Astrocyte (in vitro differentiated cells and primary cell): ENCODE data around the gene CCDC28B. TPM values are rescaled to one million over a fixed set of nuclear protein-coding genes. Genes with fewer than 3 reads are reported as not detected.
"Not testable (repeated sequence)": the region's sequence is repeated elsewhere in the genome, so short reads cannot be mapped to it uniquely, and the experiment has no call there.

Experiments
- DNase-seq: peaks from one replicate; pipeline ENCODE4 v3.0.0-alpha.2; 2010; ENCODE audit warnings: low read depth
- FAIRE-seq: peaks from 2 replicates; lab custom pipeline; 2011; peaks lifted over from hg19 to GRCh38; lab: Jason Lieb, UNC
- H2AFZ ChIP-seq: 2 replicates; pipeline ENCODE4 v1.6.0; 2012; ENCODE audit warnings: low read depth, low read length, inconsistent platforms
- H3K27ac ChIP-seq: 2 replicates; pipeline ENCODE4 v1.5.1; 2011; ENCODE audit warnings: low read depth, low read length, inconsistent platforms
- H3K27me3 ChIP-seq: 2 replicates; pipeline ENCODE4 v1.6.0; 2011; ENCODE audit warnings: low read length, inconsistent platforms; ENCODE audit not compliant: insufficient read depth
- H3K36me3 ChIP-seq: 2 replicates; pipeline ENCODE4 v1.5.1; 2011; ENCODE audit warnings: low read length, inconsistent platforms; ENCODE audit not compliant: insufficient read depth
- H3K4me1 ChIP-seq: 2 replicates; pipeline ENCODE4 v1.5.1; 2011; ENCODE audit warnings: low read length, inconsistent platforms; ENCODE audit not compliant: insufficient read depth
- H3K4me2 ChIP-seq: 2 replicates; pipeline ENCODE4 v1.6.0; 2012; ENCODE audit warnings: low read length, inconsistent platforms
- H3K4me3 ChIP-seq: 2 replicates; pipeline ENCODE4 v1.5.1; 2011; ENCODE audit warnings: low read depth, mild to moderate bottlenecking, low read length, inconsistent platforms; ENCODE audit not compliant: insufficient read depth
- H3K79me2 ChIP-seq: 2 replicates; pipeline ENCODE4 v1.6.0; 2012; ENCODE audit warnings: mild to moderate bottlenecking, low read length, inconsistent platforms; ENCODE audit not compliant: insufficient read depth
- H3K9ac ChIP-seq: 2 replicates; pipeline ENCODE4 v1.6.0; 2012; ENCODE audit warnings: mild to moderate bottlenecking, low read length, inconsistent platforms
- H3K9me3 ChIP-seq: 2 replicates; pipeline ENCODE4 v1.5.1; 2012; ENCODE audit warnings: low read depth, mild to moderate bottlenecking, low read length, inconsistent platforms; ENCODE audit not compliant: insufficient read depth
- H4K20me1 ChIP-seq: 2 replicates; pipeline ENCODE4 v1.6.0; 2012; ENCODE audit warnings: low read length, inconsistent platforms; ENCODE audit not compliant: insufficient read depth
- H3K27ac Mint-ChIP-seq: one replicate; pipeline ENCODE4 v1.8.0; 2021; ENCODE audit warnings: mild to moderate bottlenecking, mixed read lengths; ENCODE audit not compliant: unreplicated experiment
- H3K27me3 Mint-ChIP-seq: one replicate; pipeline ENCODE4 v1.8.0; 2021; ENCODE audit warnings: low read depth, mixed read lengths; ENCODE audit not compliant: unreplicated experiment
- H3K36me3 Mint-ChIP-seq: one replicate; pipeline ENCODE4 v1.8.0; 2021; ENCODE audit warnings: low read depth, mixed read lengths; ENCODE audit not compliant: unreplicated experiment
- H3K4me1 Mint-ChIP-seq: one replicate; pipeline ENCODE4 v1.8.0; 2021; ENCODE audit warnings: low read depth, mixed read lengths; ENCODE audit not compliant: unreplicated experiment
- H3K4me3 Mint-ChIP-seq: one replicate; pipeline ENCODE4 v1.8.0; 2021; ENCODE audit warnings: mild to moderate bottlenecking, moderate library complexity, mixed read lengths; ENCODE audit not compliant: unreplicated experiment
- H3K9me3 Mint-ChIP-seq: one replicate; pipeline ENCODE4 v1.8.0; 2021; ENCODE audit warnings: mild to moderate bottlenecking, mixed read lengths; ENCODE audit not compliant: unreplicated experiment
- EZH2 ChIP-seq: IDR thresholded peaks from 2 replicates; pipeline ENCODE4 v1.6.1; 2012; ENCODE audit warnings: mild to moderate bottlenecking, low read length, inconsistent platforms; ENCODE audit not compliant: insufficient read depth
- total RNA-seq: library from RNA; stranded (reverse); gene quantifications from 2 replicates; pipeline ENCODE4 v1.2.1, GENCODE V29; 2021
- TF ChIP-seq, protein P1 (sequence below): IDR thresholded peaks from 2 replicates; pipeline ENCODE4 v1.5.1; 2011; ENCODE audit warnings: low read depth, mild to moderate bottlenecking, inconsistent platforms, low read length, moderate library complexity; ENCODE audit not compliant: insufficient read depth

The CCDC28B gene
- total RNA-seq, 1 donor from 2014 or later: 16.0 TPM

DNA sequence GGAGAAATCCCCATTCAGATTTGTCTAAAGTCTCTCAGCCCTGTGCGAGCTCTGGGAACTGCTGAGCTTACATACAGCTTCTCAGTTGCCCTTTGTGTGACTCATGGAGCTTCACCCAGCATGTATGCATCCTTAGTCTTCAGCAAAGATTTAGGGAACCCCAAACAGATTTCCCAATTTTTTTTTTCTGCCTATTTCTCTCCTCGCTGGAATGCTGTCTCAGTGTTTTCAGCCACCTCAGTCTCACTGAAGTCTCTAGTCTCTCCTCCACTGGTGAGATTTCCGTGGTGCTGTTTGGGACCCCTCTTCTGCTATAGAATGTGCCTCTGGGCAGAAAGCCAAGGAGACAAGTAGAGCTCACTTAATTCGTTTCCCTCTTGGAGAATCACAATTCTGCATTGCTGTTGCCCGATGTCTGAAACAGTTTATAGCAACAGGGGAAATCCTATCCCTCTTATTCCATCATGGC, 49.0 kb upstream of the CCDC28B start:
- H3K36me3 Mint-ChIP-seq: peaks cover 7% of the 10 kb centered on the region
- TF ChIP-seq EZH2: no peak
- TF ChIP-seq, protein P1, sequence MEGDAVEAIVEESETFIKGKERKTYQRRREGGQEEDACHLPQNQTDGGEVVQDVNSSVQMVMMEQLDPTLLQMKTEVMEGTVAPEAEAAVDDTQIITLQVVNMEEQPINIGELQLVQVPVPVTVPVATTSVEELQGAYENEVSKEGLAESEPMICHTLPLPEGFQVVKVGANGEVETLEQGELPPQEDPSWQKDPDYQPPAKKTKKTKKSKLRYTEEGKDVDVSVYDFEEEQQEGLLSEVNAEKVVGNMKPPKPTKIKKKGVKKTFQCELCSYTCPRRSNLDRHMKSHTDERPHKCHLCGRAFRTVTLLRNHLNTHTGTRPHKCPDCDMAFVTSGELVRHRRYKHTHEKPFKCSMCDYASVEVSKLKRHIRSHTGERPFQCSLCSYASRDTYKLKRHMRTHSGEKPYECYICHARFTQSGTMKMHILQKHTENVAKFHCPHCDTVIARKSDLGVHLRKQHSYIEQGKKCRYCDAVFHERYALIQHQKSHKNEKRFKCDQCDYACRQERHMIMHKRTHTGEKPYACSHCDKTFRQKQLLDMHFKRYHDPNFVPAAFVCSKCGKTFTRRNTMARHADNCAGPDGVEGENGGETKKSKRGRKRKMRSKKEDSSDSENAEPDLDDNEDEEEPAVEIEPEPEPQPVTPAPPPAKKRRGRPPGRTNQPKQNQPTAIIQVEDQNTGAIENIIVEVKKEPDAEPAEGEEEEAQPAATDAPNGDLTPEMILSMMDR: no peak
- Histone ChIP-seq H3K27ac (no peak overlapping the region), H4K20me1 (peaks cover 70% of the 10 kb centered on the region), H3K9ac (peak overlapping the region; percentile 26), H3K36me3 (no peaks in the 10 kb centered on the region), H3K79me2 (peaks cover 74% of the 10 kb centered on the region), H3K4me1 (peaks cover 8% of the 10 kb centered on the region), H3K4me2 (peak overlapping the region; percentile 51), H3K27me3 (no peaks in the 10 kb centered on the region), H3K9me3 (no peaks in the 10 kb centered on the region), H3K4me3 (no peak overlapping the region), H2AFZ (no peak overlapping the region)
- H3K27me3 Mint-ChIP-seq: no peaks in the 10 kb centered on the region
- peak; percentile 71 for DNase-seq
- H3K9me3 Mint-ChIP-seq: no peaks in the 10 kb centered on the region
- peak overlapping the region; percentile 1 for H3K27ac Mint-ChIP-seq
- peaks cover 14% of the 10 kb centered on the region for H3K4me1 Mint-ChIP-seq
- no peak for FAIRE-seq
- H3K4me3 Mint-ChIP-seq: no peak overlapping the region

DNA sequence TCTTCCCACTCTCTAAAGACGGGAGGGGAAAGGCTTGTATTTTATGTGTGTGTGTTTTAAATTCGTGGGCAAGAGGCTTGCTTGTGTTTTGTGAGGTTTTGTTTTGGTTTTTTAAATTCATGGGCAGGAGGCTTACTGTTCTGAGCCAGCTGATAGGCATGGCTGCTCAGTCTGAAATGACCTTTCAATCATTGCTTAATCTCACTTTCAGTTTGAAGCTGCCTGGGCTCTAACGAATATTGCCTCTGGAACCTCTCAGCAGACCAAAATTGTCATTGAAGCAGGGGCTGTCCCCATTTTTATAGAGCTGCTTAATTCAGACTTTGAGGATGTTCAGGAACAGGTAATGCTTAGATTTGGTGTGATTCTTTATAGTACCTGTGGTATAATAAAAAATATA, 41.2 kb upstream of the CCDC28B start:
- Mint-ChIP-seq H3K4me1 (no peaks in the 10 kb centered on the region), H3K36me3 (peaks cover 19% of the 10 kb centered on the region), H3K4me3 (no peak overlapping the region), H3K9me3 (no peaks in the 10 kb centered on the region), H3K27ac (no peak overlapping the region), H3K27me3 (no peaks in the 10 kb centered on the region)
- Histone ChIP-seq H3K27me3 (no peaks in the 10 kb centered on the region), H3K9me3 (no peaks in the 10 kb centered on the region), H3K9ac (no peak overlapping the region), H3K36me3 (peaks cover 60% of the 10 kb centered on the region), H2AFZ (no peak overlapping the region), H3K4me3 (no peak overlapping the region), H3K4me1 (no peaks in the 10 kb centered on the region), H4K20me1 (peaks cover 8% of the 10 kb centered on the region), H3K4me2 (no peak overlapping the region), H3K79me2 (peaks cover 8% of the 10 kb centered on the region), H3K27ac (no peak overlapping the region)
- DNase-seq (no peak), FAIRE-seq (no peak)
- TF ChIP-seq EZH2: no peak
- TF ChIP-seq, protein P1: no peak

DNA sequence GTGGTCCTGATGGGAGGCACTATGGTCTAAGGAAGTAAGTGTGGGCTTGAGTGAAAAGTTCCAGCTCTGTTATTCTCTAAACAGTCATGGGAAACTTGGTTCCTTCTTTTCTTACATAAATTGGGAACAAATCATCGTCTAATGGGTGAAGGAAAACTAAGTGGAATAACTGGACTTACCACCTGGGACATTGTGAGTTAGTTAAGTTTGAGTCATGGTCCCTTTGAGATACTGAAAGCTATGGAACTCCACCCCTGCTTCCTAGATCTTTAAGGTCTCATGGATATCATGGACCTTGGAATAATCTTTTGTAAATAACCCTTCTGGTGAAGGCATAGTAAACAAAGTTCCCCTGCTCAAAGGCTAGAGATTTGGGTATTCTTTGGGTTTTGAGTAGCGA, 37.0 kb upstream of the CCDC28B start:
- Histone ChIP-seq H3K9me3 (no peaks in the 10 kb centered on the region), H3K27ac (no peak overlapping the region), H3K79me2 (no peaks in the 10 kb centered on the region), H3K4me2 (no peak overlapping the region), H3K36me3 (peaks cover 54% of the 10 kb centered on the region), H2AFZ (no peak overlapping the region), H3K27me3 (no peaks in the 10 kb centered on the region), H3K9ac (no peak overlapping the region), H3K4me1 (no peaks in the 10 kb centered on the region), H3K4me3 (no peak overlapping the region), H4K20me1 (no peaks in the 10 kb centered on the region)
- TF ChIP-seq EZH2: no peak
- TF ChIP-seq, protein P1: no peak
- H3K36me3 Mint-ChIP-seq: peaks cover 23% of the 10 kb centered on the region
- no peak overlapping the region for H3K27ac Mint-ChIP-seq
- no peak overlapping the region for H3K4me3 Mint-ChIP-seq
- H3K27me3 Mint-ChIP-seq: no peaks in the 10 kb centered on the region
- DNase-seq (no peak), FAIRE-seq (no peak)
- H3K4me1 Mint-ChIP-seq: no peaks in the 10 kb centered on the region
- no peaks in the 10 kb centered on the region for H3K9me3 Mint-ChIP-seq

DNA sequence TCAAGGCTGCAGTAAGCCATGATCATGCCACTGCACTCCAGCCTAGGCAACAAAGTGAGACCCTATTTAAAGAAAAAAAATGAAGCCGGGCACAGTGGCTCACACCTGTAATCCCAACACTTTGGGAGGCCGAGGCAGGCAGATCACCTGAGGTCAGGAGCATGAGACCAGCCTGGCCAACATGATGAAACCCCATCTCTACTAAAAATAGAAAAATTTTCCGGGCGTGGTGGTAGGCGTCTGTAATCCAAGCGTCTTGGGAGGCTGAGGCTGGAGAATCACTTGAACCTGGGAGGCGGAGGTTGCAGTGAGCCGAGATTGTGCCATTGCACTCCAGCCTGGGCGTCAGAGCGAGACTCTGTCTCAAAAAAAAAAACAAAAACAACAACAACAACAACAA, 34.8 kb upstream of the CCDC28B start:
- FAIRE-seq, H3K9me3 ChIP-seq, H2AFZ ChIP-seq, H3K27ac Mint-ChIP-seq, H4K20me1 ChIP-seq, DNase-seq, H3K9ac ChIP-seq, H3K27me3 ChIP-seq, H3K9me3 Mint-ChIP-seq, H3K4me1 ChIP-seq, H3K4me3 Mint-ChIP-seq, H3K27me3 Mint-ChIP-seq, H3K4me2 ChIP-seq, H3K4me1 Mint-ChIP-seq, H3K27ac ChIP-seq, H3K79me2 ChIP-seq, H3K4me3 ChIP-seq: not testable (repeated sequence)
- H3K36me3 ChIP-seq: peaks cover 42% of the 10 kb centered on the region
- H3K36me3 Mint-ChIP-seq: peaks cover 25% of the 10 kb centered on the region
